Measurements from ENCODE around the gene MTG2. TPM values are rescaled to one million over a fixed set of nuclear protein-coding genes. Genes with fewer than 3 reads are reported as not detected.

The MTG2 gene
- total and polyA plus RNA-seq, 2 of the 13 experiments (the other 11 are each of a cell fraction or from before 2014, with no cell fraction given), result 20.4 to 37.8 TPM

DNA sequence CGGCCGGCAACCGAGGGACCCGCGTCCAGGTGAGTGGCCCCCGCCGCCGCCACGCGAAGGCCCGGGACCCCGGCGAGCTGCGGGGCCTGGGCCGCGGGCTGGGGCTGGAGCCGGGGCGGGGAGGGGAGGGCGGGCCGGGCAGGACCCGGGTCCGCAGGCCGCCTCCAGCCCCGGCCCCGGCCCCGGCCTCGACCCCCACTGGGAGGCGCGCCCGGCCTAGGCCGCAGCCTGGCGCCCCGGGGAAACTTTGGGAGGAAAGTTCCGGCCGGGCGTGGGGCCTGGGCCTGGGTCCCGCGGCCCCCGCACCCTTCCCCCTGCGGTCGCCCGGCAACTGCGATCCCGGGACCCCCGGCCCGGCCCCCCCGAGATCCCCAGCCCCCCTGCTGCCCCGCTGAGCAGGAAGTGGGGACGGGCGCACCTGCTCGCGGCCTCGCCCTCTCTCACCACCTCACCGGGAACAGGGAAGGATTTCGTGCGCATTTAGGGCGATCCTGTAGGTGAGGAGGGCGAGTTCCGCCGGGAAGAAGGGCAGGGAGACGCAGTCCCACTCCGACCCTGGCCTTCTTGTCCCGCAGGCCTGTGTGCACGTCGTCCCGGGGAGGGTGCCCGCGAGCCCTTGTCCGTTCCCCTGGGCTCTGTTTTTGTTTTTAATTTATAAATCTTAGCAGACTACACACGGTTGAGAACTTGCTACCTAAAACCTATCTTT lies 55.9 kb downstream of the MTG2 start (continued):
- TF ChIP-seq, protein P1, sequence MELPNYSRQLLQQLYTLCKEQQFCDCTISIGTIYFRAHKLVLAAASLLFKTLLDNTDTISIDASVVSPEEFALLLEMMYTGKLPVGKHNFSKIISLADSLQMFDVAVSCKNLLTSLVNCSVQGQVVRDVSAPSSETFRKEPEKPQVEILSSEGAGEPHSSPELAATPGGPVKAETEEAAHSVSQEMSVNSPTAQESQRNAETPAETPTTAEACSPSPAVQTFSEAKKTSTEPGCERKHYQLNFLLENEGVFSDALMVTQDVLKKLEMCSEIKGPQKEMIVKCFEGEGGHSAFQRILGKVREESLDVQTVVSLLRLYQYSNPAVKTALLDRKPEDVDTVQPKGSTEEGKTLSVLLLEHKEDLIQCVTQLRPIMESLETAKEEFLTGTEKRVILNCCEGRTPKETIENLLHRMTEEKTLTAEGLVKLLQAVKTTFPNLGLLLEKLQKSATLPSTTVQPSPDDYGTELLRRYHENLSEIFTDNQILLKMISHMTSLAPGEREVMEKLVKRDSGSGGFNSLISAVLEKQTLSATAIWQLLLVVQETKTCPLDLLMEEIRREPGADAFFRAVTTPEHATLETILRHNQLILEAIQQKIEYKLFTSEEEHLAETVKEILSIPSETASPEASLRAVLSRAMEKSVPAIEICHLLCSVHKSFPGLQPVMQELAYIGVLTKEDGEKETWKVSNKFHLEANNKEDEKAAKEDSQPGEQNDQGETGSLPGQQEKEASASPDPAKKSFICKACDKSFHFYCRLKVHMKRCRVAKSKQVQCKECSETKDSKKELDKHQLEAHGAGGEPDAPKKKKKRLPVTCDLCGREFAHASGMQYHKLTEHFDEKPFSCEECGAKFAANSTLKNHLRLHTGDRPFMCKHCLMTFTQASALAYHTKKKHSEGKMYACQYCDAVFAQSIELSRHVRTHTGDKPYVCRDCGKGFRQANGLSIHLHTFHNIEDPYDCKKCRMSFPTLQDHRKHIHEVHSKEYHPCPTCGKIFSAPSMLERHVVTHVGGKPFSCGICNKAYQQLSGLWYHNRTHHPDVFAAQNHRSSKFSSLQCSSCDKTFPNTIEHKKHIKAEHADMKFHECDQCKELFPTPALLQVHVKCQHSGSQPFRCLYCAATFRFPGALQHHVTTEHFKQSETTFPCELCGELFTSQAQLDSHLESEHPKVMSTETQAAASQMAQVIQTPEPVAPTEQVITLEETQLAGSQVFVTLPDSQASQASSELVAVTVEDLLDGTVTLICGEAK (IDR thresholded peaks at IDR 0.05), result no peak
- TF ChIP-seq, protein P1 (CRISPR knock-in tag; IDR thresholded peaks at IDR 0.05), result no peak
- TF ChIP-seq YEATS2 (CRISPR knock-in tag; IDR thresholded peaks at IDR 0.05; ENCODE audit: borderline replicate concordance), result peak; percentile 5; the same call in 1 of the 2 replicates
- TF ChIP-seq GABPB1 (CRISPR knock-in tag; IDR thresholded peaks at IDR 0.05), result peak; percentile 39; the same call in 1 of the 2 replicates
- TF ChIP-seq ZEB1 (IDR thresholded peaks at IDR 0.05; ENCODE audit: insufficient replicate concordance, low read depth), result peak; percentile 0
- TF ChIP-seq ETV6 (CRISPR knock-in tag; conservative IDR thresholded peaks at IDR 0.05), result no peak
- peak; percentile 71 for TF ChIP-seq ZFX (CRISPR knock-in tag; IDR thresholded peaks at IDR 0.05; ENCODE audit: low read depth)
- TF ChIP-seq NCOA1 (CRISPR knock-in tag; IDR thresholded peaks at IDR 0.05), result 0 out of 2 replicates have a peak, but pooled peaks have one; percentile 55
- TF ChIP-seq KMT2A (CRISPR knock-in tag; IDR thresholded peaks at IDR 0.05), result peak; percentile 43; the same call in 1 of the 2 replicates
- TF ChIP-seq CEBPB (IDR thresholded peaks at IDR 0.05; ENCODE audit: borderline replicate concordance, low read depth, low read length), result no peak
- no peak for TF ChIP-seq SP1 (IDR thresholded peaks at IDR 0.05)
- peak; percentile 30; the same call in 1 of the 2 replicates for TF ChIP-seq SP1 (CRISPR knock-in tag; IDR thresholded peaks at IDR 0.05)
- peak in 1 of 2 experiments; percentile 26; a peak in 1 of 4 replicates for TF ChIP-seq POLR2A (IDR thresholded peaks at IDR 0.05; ENCODE audit: insufficient read depth in 1 of 2, low read depth in 2 of 2, low read length in 2 of 2)
- no peak for TF ChIP-seq HMG20A (CRISPR knock-in tag; IDR thresholded peaks at IDR 0.05; ENCODE audit: borderline replicate concordance)
- TF ChIP-seq SIN3A (IDR thresholded peaks at IDR 0.05; ENCODE audit: borderline replicate concordance, low read depth, low read length), result peak; percentile 72; the same call in 1 of the 2 replicates
- TF ChIP-seq ZSCAN9 (CRISPR knock-in tag; IDR thresholded peaks at IDR 0.05; ENCODE audit: borderline replicate concordance), result no peak
- 0 out of 2 replicates have a peak, but pooled peaks have one; percentile 16 for TF ChIP-seq MAF1 (CRISPR knock-in tag; IDR thresholded peaks at IDR 0.05; ENCODE audit: borderline replicate concordance)
- TF ChIP-seq, protein P2, sequence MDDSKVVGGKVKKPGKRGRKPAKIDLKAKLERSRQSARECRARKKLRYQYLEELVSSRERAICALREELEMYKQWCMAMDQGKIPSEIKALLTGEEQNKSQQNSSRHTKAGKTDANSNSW (CRISPR knock-in tag; IDR thresholded peaks at IDR 0.05; ENCODE audit: borderline replicate concordance), result no peak
- peak; percentile 12; the same call in 1 of the 2 replicates for TF ChIP-seq PCBP1 (IDR thresholded peaks at IDR 0.05; ENCODE audit: borderline replicate concordance, low read depth, low read length)

Measured in HepG2 (cell line).